ENCODE measurements around the gene FLNB. TPM values are rescaled to one million over a fixed set of nuclear protein-coding genes. Genes with fewer than 3 reads are reported as not detected.

FLNB gene
- polyA plus RNA-seq, 1 donor from 2014 or later = 10.3 TPM

GRCh38 chr3:58207954-58208353 is 199.7 kb downstream of the FLNB start:
- H3K79me2 ChIP-seq (replicated peaks; ENCODE audit: insufficient read depth, low read length) = no peaks in the 10 kb centered on the region
- H3K27ac ChIP-seq (ENCODE audit: low read length) = no peak overlapping the region
- no peak overlapping the region for H3K4me3 ChIP-seq (ENCODE audit: low read length)
- H3K9me3 ChIP-seq (ENCODE audit: low read length) = no peaks in the 10 kb centered on the region
- no peak overlapping the region for H2AFZ ChIP-seq (ENCODE audit: low read depth, low read length)
- H3K9me2 ChIP-seq (ENCODE audit: insufficient read depth, low read length) = no peaks in the 10 kb centered on the region
- H3K9ac ChIP-seq (ENCODE audit: low read length) = no peak overlapping the region
- no peaks in the 10 kb centered on the region for H3K27me3 ChIP-seq (ENCODE audit: insufficient read depth, low read depth, low read length)
- TF ChIP-seq RAD21 (conservative IDR thresholded peaks at IDR 0.05) (no peak), POLR2AphosphoS5 (IDR thresholded peaks at IDR 0.05) (no peak), EZH2 (IDR thresholded peaks at IDR 0.05; ENCODE audit: borderline replicate concordance, insufficient read depth, low read length, poor library complexity, severe bottlenecking) (no peak), TAF1 (IDR thresholded peaks at IDR 0.05; ENCODE audit: low read depth) (no peak), CTCF (IDR thresholded peaks at IDR 0.05; ENCODE audit: poor library complexity, severe bottlenecking) (no peak), REST (IDR thresholded peaks at IDR 0.05; ENCODE audit: borderline replicate concordance) (no peak), EP300 (conservative IDR thresholded peaks at IDR 0.05; ENCODE audit: poor library complexity, severe bottlenecking) (no peak), MXI1 (conservative IDR thresholded peaks at IDR 0.05; ENCODE audit: poor library complexity, severe bottlenecking) (no peak), SMC3 (conservative IDR thresholded peaks at IDR 0.05; ENCODE audit: poor library complexity) (no peak)
- no peak overlapping the region for H3K4me2 ChIP-seq (ENCODE audit: low read length)
- H3K36me3 ChIP-seq (ENCODE audit: insufficient read depth, low read length) = no peaks in the 10 kb centered on the region
- no peaks in the 10 kb centered on the region for H4K20me1 ChIP-seq (ENCODE audit: insufficient read depth)
- H3F3A ChIP-seq (ENCODE audit: insufficient read depth, low read length, poor library complexity, severe bottlenecking) = no peaks in the 10 kb centered on the region

GRCh38 chr3:58209933-58210332 is 201.7 kb downstream of the FLNB start:
- H2AFZ ChIP-seq (ENCODE audit: low read depth, low read length) = no peak overlapping the region
- no peak overlapping the region for H3K4me3 ChIP-seq (ENCODE audit: low read length)
- H3K9me3 ChIP-seq (ENCODE audit: low read length) = no peaks in the 10 kb centered on the region
- no peaks in the 10 kb centered on the region for H3F3A ChIP-seq (ENCODE audit: insufficient read depth, low read length, poor library complexity, severe bottlenecking)
- TF ChIP-seq TAF1 (IDR thresholded peaks at IDR 0.05; ENCODE audit: low read depth) = no peak
- TF ChIP-seq CTCF (IDR thresholded peaks at IDR 0.05; ENCODE audit: poor library complexity, severe bottlenecking) = no peak
- TF ChIP-seq EZH2 (IDR thresholded peaks at IDR 0.05; ENCODE audit: borderline replicate concordance, insufficient read depth, low read length, poor library complexity, severe bottlenecking) = no peak
- no peak for TF ChIP-seq MXI1 (conservative IDR thresholded peaks at IDR 0.05; ENCODE audit: poor library complexity, severe bottlenecking)
- no peak for TF ChIP-seq REST (IDR thresholded peaks at IDR 0.05; ENCODE audit: borderline replicate concordance)
- TF ChIP-seq EP300 (conservative IDR thresholded peaks at IDR 0.05; ENCODE audit: poor library complexity, severe bottlenecking) = no peak
- no peak for TF ChIP-seq SMC3 (conservative IDR thresholded peaks at IDR 0.05; ENCODE audit: poor library complexity)
- no peak for TF ChIP-seq POLR2AphosphoS5 (IDR thresholded peaks at IDR 0.05)
- H3K27ac ChIP-seq (ENCODE audit: low read length) = no peak overlapping the region
- H3K4me2 ChIP-seq (ENCODE audit: low read length) = no peak overlapping the region
- no peaks in the 10 kb centered on the region for H3K27me3 ChIP-seq (ENCODE audit: insufficient read depth, low read depth, low read length)
- no peaks in the 10 kb centered on the region for H3K9me2 ChIP-seq (ENCODE audit: insufficient read depth, low read length)
- no peaks in the 10 kb centered on the region for H4K20me1 ChIP-seq (ENCODE audit: insufficient read depth)
- no peaks in the 10 kb centered on the region for H3K36me3 ChIP-seq (ENCODE audit: insufficient read depth, low read length)
- H3K9ac ChIP-seq (ENCODE audit: low read length) = no peak overlapping the region
- no peaks in the 10 kb centered on the region for H3K79me2 ChIP-seq (replicated peaks; ENCODE audit: insufficient read depth, low read length)
